DMS 273 treated with DMSO at 0.1 percent for 48 hours (cell line): Measurements from ENCODE around the gene GNAT1.
"Not testable (repeated sequence)": the region's sequence is repeated elsewhere in the genome, so short reads cannot be mapped to it uniquely, and the experiment has no call there.

ENCODE experiments used
- DNase-seq: peaks from one replicate; lab custom pipeline; 2025; lab: John Stamatoyannopoulos, UW

GNAT1 gene

DNA sequence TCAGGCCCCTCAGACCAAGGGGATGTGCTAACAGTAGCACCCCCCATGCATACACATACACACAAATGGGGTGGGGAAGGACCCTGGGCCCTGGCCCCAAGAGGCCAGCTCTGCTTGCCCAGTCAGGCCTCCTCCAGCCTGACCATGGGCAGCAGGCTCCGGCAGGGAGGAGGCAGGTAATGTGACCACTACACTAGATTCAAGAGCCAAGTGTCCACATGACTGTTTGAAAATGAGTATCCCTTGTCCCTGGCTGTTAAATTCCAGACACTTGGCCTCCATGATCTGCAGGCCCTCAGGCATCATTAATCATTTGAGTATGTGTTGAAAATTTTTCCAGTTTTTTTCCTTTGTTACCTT is 30.7 kb downstream of the GNAT1 start:
- DNase-seq: no peak

DNA sequence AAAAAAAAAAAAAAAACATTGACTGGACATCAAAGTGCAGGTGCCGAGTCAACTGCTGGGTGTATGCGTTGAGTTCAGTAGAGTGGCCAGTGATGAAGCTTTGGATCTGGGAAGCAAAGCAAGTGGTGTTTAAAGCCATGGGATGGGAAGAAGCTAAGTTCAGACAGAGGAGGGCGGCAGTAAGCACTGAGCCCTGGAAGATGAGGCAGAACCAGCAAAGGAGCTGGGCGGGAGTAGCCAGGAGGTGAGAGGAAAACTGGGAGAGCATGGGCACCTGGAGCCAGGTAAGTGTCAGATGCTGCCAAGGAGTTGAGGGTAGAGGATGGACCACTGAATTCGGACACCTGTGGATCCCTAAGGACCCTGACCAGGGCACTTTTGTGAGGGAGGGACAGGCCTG is 33.2 kb downstream of the GNAT1 start:
- DNase-seq: no peak

DNA sequence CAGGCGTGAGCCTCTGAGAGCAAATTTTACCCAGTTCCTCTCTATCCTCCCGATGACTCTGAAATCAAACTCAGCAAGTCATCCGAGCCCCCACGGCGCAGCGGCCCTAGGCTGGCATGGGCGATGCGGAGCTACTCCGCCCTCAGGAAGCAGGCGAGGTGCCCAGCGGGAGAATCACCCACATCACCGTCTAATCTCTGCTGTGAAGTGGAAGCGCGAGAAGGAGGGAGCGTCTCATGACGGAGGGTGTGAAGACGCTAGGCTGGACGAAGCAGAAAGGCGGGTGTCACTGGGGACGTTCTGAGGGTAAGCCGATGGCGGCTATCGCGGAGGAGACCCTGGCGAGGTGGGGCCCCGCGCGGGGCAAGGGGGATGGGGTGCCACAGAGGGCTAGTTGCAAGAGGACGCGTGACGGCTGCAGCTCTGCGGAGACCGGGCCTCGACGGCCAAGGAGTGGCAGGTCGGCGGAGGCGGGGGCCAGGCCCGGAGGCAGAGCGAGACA is 35.5 kb downstream of the GNAT1 start:
- peak; percentile 16 for DNase-seq

DNA sequence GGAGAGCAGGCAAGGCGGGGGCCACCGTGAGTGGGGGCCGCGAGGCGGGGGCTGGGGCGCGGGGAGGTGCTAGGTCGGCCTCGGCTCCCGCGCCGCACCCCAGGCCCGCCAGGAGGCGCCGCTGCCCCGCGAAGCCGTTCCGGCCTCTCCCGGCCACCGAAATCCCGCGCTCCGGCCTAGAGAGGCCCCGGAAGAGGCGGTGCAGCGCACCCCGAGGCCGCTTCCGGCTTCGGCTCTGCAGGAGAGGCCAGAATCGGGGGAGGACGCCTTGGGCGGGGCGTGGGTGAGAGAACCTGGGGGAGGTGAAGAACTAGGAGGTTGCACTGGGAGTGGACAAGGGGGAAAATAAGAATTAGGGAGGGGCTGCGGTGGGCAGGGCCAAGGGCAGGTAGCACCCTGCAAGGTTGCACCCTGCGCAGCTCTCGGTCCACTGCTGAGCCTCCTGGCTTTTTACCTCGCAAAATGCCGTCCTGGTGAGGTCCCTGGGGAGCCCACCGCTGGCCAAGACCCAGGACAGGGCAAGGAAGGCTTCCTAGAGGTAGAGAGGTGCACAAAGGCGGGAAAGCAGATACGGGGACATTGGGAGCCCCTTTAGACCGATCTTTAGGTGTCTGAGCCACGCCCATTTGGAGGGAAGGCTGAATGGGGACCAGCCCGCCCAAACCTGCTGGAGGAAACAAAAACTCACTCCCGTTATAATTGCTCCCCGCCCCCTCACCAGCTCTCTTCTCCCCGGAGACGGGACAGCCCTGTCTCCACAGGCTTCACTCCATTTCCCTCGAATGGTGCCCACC is 36.2 kb downstream of the GNAT1 start:
- peak; percentile 58 for DNase-seq

DNA sequence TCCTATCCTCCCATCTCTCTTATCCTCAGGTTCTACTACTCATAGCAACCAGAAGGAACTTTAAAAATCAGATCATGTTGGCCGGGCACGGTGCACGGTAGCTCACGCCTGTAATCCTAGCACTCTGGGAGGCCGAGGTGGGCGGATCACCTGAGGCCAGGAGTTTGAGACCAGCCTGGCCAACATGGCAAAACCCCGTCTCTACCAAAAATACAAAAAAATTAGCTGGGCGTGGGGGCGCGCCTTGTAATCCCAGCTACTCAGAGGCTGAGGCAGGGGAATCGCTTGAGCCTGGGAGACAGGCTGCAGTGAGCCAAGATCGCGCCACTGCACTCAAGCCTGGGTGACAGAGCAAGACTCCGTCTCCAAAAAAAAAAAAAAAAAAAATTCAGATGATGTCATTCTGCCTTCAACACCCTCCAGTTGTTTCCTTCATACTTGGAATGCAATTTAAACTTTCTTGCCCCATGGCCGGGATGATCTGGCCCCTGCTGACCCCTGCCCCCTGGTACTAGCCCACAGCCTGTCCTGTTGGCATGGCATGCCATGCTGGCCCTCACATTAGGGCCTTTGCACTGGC is 36.9 kb downstream of the GNAT1 start:
- DNase-seq: not testable (repeated sequence)

DNA sequence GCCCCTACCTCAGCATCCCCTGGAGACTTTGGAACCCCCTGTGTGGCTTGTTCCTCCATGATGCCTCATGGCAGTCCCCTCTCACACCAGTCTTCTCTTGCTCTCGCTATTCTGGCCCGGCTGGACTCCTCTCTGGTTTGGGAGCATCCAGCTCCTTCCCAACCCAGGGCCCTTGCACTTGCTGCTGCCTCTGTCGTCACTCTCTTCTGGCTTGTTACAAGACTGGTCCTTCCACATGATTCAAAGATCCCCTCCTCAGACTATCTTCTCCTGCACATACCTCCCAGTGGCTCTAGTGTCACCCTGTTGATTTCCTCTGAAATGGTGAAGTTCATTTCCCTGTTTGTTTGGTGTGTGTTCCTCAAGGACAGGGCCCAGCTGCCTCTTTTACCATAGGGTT is 38.1 kb downstream of the GNAT1 start:
- DNase-seq: no peak

DNA sequence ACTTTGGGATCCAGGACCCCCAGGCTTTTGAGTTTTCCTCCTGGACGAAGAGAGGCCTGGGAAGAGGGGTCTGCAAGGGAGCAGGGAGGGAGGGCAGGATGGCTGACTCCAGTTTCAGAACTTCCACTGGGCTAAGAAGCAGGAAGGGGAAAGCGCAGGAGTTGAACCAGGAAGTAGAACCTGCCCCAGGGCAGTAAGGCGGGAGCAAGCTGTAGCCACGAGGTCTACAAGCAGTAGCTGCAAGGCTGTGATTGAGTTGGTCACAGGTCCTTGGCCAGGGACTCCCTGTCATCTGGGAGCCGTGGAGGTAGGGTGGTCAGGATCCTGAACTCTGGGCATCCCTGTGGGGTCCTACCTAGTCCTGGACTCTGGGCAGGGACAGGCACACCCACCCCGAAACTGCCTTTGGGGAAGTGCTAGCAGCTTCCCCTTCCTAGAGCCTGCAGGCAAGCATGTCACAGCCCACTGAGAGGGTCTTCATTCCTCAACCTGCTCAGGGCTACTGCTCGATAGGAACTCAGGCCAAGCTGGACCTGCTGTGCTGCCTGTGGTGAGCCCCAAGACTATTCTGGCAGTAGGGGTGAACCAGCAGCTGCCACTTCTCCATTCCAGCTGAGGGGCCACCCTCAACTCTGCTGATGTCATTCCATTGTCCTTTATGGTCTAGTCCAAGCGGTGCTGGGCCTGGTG is 38.8 kb downstream of the GNAT1 start:
- DNase-seq: no peak

DNA sequence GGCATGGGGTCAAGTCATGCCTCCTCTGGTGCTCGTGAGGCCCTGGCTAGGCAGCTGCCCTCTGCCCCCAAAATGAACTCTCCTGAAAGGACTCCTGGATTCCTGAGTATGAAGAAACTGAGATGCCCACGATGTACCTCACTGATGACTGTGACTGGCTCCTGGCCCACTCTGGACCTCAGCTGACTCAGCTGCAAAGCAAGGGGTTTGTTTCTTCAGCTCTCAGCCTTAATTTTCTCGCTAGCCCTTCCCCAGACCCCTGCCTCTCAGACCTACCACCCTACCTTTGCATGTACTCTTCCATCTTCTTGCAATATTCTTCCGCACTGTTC is 39.4 kb downstream of the GNAT1 start:
- DNase-seq: no peak

DNA sequence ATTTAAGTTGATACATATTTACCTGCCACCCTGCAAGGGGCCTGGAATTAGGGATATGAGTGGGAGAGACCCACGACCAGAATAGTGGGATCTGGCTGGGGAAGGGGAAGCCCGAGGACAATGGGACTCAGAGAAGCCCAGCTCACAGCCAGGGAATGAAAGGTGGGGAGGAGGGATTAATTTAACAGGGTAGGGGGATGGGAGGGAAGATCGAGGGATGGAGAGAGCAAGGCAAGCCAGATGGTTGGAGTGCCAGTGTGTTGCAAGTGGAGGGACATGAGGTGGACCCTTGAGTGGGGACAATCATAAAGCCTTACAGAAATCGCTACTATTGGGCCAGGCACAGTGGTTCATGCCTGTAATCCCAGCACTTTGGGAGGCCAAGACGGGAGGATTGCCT is 40.2 kb downstream of the GNAT1 start:
- no peak for DNase-seq

DNA sequence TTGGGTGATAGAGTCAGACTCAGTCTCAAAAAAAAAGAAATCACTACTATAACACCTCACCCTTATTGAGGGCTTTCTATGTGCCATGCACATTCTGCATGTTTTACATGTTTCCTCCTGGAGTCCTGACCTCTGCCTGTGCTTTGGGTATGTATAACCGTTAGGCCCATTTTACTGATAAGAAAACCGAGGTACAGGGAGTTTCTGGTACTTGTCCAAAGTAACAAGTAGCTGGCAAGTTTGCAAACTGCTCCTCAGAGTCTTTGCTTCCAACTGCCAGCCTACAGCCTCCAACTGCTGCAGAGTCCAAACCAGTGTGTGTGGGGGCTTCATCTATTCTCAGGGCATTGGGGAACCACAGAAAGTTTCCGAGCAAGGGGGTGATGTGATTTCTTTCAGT is 40.9 kb downstream of the GNAT1 start:
- DNase-seq: no peak

DNA sequence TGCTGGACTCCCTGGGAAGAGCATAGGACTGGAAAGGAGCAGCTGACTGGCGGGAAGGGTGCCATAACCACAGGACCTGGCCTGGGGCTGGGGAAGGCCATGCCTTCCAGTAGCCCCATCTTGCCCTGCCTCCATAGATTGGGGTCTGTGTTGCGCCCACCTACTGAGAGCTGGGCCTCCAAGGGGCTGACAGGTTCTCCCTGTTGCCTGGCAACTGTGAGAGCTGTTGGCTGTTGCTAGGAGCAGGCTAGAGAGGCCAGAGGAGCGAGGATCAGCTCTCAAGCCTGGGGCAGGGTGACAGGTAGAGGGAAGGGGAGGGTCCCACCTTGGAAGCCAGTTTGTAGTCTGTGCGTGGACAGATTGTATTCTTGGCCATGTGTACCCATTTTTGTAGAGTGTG is 41.8 kb downstream of the GNAT1 start:
- no peak for DNase-seq

DNA sequence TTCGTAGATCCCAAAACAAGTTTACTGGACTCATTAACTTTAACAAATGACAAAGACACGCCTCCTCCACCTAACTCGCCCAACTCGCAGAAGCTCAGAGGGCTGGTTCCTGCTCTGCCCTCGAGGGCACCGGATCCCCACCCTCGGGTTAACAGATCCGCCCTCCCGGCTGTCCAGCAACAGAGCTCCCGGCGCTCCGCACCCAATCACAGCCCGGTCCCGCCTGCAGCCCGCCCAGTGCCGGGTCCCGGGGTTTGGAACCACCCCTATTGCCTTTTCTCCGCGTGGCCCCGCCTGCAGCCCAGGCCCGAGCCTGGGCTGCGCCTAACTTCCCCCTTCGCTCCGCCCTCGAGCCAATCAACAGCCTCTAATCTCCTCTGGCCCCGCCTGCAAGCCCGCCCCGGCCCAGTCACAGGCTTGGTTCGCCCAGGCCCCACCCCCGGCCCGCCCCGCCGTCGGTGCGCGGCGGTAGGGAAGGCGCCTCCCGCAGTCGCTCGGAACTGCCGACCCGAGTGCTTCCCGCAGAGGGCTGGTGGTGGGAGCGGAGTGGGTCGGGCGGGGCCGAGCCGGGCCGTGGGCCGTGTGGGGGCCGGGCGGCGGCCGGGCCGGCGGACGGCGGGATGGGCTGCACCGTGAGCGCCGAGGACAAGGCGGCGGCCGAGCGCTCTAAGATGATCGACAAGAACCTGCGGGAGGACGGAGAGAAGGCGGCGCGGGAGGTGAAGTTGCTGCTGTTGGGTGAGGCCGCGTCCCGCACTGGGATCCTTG is 44.5 kb downstream of the GNAT1 start, which contains the start of gene GNAI2:
Gene GNAI2, plus strand, starts transcription at position 489 of the 768 bp plus-strand sequence. Its CDS starts 132 bp downstream, at position 621.
- DNase-seq: peak; percentile 92

DNA sequence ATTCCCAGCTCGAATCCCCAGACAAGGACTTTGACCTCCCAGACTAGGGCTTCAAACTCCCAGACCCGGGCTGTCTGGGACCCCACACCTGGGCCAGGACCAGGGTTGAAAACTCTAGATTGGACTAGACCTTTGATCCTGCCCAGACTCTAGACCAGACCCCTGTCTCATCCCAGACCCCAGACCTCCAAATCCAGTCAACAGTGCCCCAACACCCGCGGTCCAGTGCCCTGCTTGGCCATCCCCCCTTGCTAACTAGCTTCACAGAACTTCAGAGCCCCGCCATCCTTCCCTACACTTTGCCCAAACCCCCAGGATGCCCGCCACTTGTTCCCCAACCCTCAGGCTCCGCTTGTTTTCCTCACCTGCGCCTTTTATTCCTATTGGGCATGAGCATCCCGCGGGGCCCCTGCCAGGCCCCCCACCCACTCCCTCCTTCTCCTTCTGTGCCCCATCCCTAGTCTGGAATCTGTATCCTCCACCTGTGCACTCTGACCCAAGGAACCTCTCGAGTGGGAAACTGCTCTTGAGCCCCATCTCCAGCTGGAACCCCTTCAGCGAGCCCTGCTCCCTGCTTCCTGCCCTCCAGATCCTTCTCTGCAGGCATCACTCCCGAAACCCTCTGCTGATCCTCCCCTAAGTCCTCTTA is 45.2 kb downstream of the GNAT1 start:
- DNase-seq: no peak

DNA sequence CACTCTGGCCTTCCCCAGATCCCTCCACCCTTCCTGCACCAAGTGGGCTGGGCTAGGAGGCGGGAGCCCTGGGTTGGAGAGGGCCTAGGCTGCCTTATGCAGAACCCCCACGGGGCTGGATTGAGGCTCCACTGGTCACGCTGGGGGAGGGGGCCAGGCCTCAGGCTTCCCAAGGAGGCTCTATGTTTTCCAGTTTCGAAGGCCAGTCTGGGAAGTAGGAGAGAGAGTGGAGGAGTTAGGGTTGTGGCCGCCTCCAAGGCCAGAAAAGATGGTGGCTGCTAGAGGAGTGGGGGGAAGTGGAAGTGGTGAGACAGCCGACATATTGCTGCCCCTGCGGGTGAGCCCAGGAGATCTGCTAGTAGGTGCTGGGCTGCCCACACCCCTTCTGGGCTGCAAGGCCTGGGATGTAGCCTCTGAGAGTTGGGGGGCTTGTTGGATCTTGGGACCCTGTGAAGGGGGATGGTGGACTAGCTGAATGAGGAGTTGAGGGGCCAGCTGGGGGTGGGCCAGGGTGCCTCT is 45.8 kb downstream of the GNAT1 start:
- DNase-seq: no peak

DNA sequence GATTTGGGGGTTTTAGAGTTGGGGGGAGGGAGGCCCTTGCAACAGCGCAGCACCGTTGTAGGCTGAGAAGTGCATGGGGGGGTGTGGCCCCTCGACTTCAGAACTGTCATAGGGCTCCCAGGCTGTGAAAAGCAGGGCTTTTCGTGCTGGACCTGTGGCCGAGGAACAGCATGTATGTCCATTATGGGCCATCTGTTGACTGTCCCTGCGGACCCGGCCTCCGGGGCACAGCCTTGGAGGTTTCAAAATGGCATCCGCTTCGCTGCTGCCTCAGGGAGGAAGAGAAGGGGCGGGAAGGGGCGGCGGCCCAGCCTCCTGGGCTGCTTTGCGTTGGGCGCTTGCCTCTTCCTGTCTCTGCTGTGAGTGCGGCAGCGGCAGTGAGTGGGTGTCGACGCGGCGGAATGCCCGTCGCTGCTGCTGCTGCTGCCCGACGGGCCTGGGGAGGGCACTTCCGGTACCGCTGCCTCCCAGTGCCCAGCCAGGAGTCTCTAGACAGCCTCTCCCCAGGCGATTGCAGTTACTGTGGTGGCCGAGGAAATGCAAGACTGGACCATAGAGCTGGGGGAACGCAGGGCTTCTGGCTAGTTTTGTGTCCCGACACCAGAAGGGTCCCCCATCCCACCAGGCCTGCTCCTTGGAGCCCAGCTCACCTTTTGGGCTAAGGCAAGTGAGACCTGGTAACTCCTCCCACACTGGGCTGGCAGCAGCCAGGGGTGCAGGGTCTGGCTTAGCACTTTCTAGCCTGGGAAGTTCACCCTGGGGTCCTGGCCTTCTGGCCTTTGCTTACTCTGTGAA is 46.5 kb downstream of the GNAT1 start:
- no peak for DNase-seq

DNA sequence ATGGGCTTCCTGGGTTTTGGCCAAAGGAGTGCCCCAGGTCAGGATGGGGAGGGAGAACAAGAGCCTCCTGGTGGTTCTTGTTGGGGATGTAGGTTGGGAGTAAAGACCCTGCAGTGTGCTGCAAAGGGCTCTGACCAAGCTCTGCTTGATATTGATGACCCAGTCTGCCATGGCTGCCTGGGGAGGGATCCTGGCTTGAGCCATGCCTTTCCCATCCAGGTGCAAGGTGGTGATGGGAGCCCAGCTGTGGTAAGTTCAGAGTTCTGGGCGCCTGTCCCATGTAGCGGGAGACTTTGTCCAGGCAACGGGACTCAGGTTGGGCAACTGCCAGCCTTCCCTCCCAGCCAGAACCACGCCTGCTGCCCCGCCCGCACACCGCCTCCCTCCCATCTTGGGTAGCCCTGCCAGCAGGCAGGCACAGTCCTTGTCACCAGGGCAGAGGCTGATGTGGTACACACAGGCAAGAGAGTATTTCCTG is 47.2 kb downstream of the GNAT1 start:
- peak; percentile 4 for DNase-seq

DNA sequence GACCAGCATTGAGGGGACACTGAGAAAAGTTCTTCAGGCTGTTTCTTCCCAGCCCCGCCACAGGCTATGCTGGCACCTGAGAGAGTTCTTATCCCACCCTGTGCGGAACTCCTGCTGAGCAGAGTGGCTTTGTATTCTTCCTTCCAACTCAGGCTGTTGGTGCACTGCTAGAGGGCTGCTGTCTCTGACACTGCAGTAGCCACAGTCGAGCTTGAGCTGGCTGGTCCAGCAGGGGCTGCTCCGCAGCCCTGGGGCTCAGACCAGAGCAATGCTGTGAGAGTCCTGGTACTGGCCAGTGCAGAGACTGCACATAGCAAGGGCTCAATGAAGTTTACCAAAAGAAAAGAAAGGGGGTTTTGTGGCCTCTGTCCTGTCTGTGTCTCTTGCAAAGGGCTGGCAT is 48.2 kb downstream of the GNAT1 start:
- no peak for DNase-seq

DNA sequence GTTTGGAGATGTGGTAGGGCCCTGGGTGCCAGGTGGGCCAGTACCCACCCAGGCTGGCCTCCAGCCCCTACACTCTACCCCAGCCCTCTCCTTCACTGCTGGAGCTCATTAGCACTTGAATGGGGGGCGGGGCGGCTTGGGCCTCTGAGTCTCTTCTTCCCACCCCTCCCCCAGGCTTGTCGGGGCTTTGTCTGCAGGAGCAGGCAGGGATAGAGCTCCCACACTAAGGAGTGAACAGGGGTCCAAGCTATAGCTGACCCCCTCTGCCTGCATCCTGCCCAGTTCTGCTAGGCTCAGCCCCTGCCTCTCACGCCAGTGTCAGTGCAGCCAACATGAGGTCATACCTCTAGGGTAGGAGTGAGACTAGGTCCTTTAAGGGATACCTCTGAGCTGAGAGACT is 49.8 kb downstream of the GNAT1 start:
- no peak for DNase-seq

DNA sequence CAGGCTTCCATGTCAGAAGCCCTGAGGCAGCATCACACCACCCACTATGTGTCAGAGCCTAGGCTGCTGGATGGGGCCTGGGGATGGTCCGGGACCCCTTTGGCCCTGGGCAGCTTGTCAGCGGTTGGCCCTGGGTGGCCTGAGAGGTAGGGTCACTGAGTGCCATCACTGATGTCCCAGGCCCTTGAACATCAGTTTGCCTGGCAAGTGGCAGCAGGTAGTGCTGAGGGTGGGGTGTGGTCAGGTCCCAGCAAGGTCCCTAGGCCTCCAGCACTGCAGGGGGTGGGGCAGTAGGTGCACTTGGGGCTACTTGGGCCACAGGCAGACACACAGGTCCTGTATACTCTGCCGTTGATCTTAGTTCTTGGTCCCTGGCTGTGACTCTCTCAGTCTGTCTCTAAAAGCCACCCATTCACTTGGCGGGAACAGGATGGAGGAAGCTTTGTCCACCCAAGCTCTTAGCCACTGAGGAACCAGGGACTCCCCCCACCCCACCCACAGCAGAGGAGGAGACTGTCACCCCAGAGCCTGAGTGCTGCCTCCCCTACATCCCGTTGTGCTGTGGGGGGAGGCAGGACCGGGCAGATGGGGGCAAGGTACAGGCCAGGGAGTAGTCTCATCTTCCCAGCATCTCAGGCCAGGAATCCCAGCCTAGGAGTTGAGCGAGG is 50.4 kb downstream of the GNAT1 start:
- DNase-seq: no peak

DNA sequence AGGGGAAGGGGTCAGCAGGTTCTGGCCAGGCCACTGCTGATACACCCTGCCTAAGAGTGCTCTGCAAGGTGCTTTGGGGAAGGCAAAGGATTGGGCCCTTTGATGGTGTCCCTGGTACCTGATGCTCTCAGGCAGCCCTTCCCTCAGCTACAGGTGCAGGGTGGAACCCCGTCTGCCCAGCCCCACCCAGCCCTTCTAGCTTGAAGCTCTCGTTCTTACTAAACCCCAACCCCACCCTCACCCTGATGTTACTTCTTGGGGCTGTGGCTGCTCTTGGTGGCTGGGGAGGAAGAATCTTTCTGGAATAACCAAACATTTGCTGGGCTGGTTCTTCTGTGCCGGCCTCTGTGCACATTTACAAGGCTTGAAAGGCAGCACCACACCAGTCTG is 51.0 kb downstream of the GNAT1 start:
- no peak for DNase-seq
